Stromal cell of bone marrow (primary cell): Measurements from ENCODE around the gene TMEM244.
"Not testable (repeated sequence)": the region's sequence is repeated elsewhere in the genome, so short reads cannot be mapped to it uniquely, and the experiment has no call there.

Experiments
- DNase-seq: peaks from one replicate; pipeline ENCODE4 v3.0.0-alpha.2; 2012; ENCODE audit warnings: low read depth

Gene TMEM244

DNA sequence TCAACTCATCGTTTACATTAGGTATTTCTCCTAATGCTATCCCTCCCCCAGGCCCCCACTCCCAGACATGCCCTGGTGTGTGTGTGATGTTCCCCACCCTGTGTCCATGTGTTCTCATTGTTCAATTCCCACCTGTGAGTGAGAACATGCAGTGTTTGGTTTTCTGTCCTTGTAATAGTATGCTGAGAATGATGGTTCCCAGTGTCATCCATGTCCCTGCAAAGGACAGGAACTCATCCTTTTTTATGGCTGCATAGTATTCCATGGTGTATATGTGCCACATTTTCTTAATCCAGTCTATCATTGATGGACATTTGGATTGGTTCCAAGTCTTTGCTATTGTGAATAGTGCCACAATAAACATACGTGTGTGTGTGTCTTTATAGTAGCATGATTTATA, 54.0 kb downstream of the TMEM244 start:
- DNase-seq = not testable (repeated sequence)

DNA sequence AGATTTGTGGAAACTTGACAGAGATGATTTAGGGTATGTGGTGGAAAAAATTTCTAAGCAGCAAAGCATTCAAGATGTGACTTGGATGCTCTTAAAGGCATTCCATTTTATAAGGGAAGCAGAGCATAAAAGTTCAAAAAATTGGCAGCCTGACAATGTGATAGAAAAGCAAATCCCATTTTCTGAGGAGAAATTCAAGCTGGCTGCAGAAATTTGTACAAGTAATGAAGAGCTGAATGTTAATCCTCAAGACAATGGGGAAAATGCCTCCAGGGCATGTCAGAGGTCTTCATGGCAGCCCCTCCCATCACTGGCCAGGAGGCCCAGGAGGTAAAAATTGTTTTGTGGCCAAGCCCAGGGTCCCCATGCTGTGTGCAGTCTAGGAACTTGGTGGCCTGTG, 58.2 kb downstream of the TMEM244 start:
- DNase-seq = not testable (repeated sequence)

DNA sequence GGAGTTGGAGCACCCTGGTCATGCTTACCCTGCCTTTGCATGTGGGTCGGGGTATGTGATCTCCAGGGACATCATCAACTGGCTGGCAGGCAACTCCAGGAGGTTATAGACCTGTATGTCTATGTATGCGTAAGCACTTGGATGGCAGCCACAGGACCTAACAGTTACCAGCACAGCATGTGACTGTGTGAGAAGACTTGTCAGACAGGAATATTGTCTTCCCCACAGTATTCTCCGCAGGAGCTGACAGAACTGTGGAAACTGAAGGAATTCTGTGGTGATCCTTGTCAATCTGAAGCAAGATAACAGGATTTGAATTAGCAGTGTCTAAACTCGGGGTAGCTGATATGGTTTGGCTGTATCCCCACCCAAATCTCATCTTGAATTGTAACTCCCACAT, 59.2 kb downstream of the TMEM244 start:
- DNase-seq = no peak

DNA sequence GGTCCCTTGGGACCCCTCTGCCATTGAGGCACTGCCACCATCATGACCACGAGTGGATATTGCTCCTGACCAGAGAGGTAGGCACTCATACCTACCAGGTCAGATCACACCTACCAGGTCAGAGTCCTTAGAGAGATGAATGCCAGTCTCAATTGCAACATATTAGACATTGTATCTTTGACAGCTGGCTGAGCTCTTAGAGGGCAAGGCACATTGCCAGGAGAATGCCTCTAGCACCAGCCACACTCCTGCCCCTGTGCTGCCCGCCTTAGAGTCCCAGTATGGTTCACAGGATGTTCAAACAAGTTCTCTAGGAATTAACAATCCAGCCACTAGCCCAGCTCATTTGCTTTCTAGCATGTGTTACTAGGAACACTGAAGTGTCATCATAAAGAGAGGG, 65.9 kb downstream of the TMEM244 start:
- peak; percentile 5 for DNase-seq

DNA sequence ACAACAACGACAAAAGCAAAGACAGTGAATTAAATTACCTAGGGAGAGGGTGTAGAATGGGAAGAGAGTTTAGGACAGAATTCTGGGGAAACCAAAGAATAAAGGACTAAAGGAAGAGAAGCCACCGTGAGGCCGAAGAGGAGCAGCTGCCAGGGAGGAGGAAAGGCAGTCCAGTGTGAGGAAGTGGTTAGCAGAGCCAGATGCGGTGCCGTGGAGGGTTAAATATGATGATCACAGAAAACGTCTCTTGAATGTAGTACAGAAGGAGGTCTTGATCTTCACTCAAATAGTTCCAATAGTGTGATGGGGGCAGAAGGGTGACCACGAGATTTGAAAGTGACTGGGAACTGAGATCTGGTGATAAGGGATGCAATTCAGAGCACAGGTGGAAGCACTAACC, 67.7 kb downstream of the TMEM244 start:
- DNase-seq = no peak

DNA sequence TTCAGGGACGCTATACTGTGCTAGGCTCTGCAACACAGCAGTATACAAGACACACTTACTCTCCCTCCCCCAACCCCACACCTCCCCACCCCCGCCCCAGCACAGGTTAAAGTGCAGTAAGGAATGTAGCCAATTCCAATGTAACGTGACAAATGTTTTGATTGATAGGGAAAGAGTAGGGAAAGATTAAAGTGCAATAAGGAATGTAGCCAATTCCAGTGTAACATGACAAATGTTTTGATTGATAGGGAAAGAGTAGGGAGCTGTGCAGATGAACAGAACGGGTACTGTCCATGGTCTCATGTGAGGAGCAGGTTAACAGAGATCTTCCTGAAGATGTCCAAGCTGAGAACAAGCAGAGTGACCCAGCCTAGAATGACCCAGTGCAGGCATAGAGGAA, 69.1 kb downstream of the TMEM244 start:
- no peak for DNase-seq

DNA sequence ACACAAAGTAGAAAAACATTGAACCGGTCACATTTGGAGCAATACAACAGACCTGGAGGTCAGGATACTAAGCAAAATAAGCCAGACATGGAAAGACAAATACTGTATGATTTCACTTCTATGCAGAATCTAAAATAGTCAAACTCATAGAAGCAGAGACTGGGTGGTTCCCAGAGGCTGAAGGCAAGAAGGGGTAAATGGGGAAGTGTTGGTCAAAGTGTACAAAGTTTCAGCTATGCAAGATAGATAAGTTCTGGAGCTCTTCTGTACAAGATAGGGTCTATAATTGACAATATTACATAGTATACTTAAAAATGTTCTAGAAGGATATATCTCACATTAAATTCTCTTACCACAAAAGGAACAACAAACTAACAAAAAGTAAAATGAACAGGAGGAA, 70.3 kb downstream of the TMEM244 start:
- no peak for DNase-seq

DNA sequence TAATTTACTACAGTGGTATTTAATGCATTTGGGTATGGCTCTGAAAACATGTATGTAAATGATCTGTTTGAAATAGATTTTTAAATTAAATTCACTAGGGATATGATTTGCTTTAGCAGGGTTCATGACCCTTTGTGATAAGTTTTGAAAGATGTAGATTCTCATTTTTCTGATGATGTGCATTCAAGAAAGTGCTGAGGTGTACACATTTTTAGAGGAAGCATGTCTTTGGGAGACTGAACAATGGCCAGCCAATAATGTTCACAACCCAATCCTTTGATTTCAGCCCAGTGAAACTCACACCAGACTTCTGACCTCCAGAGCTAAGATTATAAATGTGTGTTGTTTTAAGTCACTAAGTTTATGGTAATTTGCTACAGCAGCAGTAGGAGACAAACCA, 71.1 kb downstream of the TMEM244 start:
- DNase-seq = no peak

DNA sequence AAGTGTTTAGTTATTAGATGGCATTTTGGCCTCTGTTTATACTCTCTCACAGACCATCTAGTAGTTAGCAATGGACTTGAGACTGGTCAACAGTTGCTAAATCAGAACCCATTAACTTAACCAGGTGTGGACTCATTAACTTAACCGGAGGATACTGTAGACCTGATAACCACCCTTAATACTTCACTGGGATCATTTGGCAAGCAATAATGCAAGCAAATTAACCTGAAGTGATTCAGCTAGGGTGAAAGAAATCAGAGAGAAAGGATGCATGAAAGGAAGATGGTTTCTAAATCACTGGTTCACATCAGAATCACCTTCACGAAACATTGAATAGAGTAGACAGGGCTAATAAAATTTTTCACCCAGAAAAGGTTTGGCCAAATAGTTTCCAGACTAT, 73.3 kb downstream of the TMEM244 start:
- no peak for DNase-seq

DNA sequence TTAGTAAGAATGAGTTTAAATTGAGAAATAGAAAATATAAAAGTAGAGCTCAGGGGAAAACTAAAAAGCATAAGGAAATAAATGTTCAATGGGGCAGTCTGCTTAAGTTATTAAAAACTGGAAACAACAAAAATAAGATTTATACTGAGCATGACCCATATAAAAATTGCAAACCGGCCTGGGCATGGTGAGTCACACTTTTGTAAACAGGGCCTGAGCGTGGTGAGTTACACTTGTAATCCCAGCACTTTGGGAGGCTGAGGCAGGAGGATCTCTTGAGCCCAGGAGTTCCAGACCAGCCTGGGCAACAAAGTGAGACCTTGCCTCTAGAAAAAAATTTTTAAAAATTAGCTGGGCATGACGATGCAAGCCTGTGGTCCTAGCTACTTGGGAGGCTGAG, 74.6 kb downstream of the TMEM244 start:
- peak; percentile 8 for DNase-seq

DNA sequence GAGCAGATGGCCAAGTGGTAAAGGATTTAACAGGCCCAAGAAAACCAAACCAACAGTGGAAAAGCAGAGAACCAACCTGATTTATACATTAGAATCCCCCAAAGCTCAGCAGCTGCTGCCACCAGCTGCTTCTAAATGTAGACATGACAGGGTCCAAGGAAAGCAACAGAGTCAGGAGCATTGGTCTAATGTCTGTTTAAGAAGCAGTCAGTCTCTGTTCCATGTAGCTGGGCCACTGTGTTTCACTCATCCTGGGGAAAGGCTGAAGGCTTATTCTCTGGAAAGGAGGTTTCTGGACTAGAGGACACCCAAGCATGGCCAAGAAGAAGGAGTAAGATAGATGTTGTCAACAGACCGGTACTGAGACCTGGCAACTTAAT, 75.4 kb downstream of the TMEM244 start:
- no peak for DNase-seq

DNA sequence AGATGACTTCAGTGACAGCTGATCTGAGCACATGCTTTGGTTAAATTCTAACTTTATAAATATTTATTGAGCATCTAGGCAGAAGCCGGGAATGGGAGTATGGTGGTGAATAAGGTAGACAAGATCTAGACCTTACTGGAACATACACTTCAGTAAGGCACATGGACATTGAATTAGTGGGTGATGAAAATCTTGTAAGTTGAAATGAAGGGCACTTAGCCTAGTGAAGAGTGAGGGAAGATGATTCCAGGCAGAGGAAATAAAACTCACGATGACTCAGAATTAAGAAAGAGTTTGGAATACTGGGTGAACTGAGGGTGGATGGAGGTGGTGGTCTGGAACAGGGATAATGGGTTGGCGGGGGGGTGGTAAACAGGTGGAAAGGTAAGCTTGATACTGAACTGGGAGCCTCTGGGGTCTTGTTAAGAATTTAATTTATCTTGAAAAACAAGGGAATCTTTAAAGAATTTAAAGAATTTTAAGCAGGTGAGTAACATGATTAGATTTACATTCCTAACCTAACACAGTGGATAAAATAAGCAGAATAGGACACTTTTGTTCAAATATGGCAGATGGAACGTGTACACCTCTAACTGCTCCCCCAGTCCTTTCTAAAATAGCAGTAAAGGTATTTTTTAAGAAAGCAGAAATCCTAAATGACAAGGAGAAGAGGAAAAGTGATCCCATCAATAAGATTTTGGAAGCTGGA, 75.9 kb downstream of the TMEM244 start:
- DNase-seq = peak; percentile 22
